ENCODE results near the gene MCC. TPM values are rescaled to one million over a fixed set of nuclear protein-coding genes. Genes with fewer than 3 reads are reported as not detected.
A peak's percentile ranks its signal among the peaks of the same experiment; 100 is the strongest.

The MCC gene
- total RNA-seq, 1 experiment from 2014 or later: 0.41 TPM

DNA sequence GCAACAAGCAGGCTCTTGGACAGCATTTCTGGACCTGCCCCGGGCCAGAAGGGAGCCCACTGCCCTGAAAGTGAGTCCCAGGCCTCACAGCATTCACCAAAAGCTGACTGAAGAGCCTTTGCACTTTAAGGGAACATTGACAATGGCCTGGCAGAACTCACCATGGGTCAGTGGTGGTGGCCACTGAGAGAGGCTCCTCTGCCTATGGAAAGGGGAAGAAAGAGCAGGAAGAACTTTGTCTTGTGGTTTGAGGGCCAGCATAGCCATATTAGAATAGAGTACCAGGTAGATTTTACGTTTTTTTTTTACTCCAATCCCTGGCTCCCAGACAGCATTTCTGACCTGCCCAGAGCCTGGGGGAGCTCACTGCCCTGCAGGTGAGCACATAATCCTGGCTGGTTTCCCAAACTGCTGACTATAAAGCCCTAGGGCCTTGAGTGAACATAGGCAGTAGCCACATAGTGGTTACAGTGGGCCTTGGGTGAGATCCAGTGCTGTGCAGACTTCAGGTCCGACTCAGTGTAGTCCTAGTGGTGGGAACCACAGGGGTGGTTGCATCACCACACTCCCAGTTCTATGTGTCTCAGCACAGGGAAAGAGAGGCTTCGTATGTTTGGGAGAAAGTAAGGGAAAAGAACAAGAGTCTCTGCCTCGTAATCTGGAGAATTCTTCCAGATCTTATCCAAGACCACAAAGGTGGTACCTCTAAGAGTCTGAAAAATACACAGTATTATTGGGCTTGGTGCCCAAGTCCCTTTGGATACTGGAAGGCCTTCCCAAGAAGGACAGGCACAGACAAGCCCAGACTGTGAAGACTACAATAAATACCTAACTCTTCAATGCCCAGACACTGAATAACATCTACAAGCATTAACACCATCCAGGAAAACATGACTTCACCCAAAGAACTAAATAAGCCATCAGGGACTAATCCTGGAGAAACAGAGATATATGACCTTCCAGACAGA, 143.0 kb downstream of the MCC start:
- POLR2A ChIA-PET: no interaction called here
- no peak for DNase-seq (ENCODE audit: low read depth, low spot score)
- H3K9me3 ChIP-seq (ENCODE audit: control insufficient read depth, insufficient read depth, low read depth, low read length): no peaks in the 10 kb centered on the region
- in situ Hi-C loops (cut with HindIII; ENCODE audit: low pct_unique_long_range_greater_than_20kb, low sequenced_read_pairs) (no loop called here), intact Hi-C loops (cut with micrococcal nuclease; ENCODE audit: unreplicated experiment) (no loop called here)
- BruUV-seq (replicated peaks): no TSS peak
- CTCF ChIA-PET: no interaction called here
- no peaks in the 10 kb centered on the region for H3K36me3 ChIP-seq (ENCODE audit: control insufficient read depth, insufficient read depth, low read length)
- no peak for TF ChIP-seq POLR2AphosphoS5 (IDR thresholded peaks at IDR 0.05; ENCODE audit: low read depth, low read length)
- H3K4me3 ChIP-seq (ENCODE audit: low read depth in 2 of 2, low read length in 2 of 2): no peak overlapping the region
- H3K27ac ChIP-seq (ENCODE audit: low read length): no peak overlapping the region
- no peaks in the 10 kb centered on the region for H3K4me1 ChIP-seq (ENCODE audit: control insufficient read depth, insufficient read depth, low read length)
- no peaks in the 10 kb centered on the region for H3K27me3 ChIP-seq (ENCODE audit: control insufficient read depth, insufficient read depth, low read length)
- no peak for ATAC-seq

DNA sequence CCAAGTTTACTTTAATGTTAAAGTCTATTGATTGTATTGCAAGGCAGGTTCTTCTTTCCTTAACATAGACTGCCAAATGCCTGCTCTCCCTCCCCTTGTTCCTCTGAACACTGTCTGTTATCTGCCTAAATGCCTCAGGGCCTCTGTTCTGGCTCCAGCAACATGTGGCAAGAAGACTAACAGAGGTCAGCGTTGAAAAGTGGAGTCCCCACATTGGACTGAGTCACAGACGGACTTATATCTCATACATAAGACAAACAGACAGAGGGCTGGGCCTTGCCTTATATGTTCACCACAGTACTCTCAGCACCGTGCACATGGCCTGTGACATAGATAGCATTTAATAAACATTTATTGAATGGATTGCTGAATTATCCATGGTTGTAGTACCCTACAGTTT, 144.9 kb downstream of the MCC start:
- Histone ChIP-seq H3K4me3 (ENCODE audit: low read depth in 2 of 2, low read length in 2 of 2) (no peak overlapping the region), H3K36me3 (ENCODE audit: control insufficient read depth, insufficient read depth, low read length) (no peaks in the 10 kb centered on the region), H3K9me3 (ENCODE audit: control insufficient read depth, insufficient read depth, low read depth, low read length) (no peaks in the 10 kb centered on the region), H3K27ac (ENCODE audit: low read length) (no peak overlapping the region), H3K4me1 (ENCODE audit: control insufficient read depth, insufficient read depth, low read length) (no peaks in the 10 kb centered on the region), H3K27me3 (ENCODE audit: control insufficient read depth, insufficient read depth, low read length) (no peaks in the 10 kb centered on the region)
- no TSS peak for BruUV-seq (replicated peaks)
- DNase-seq (ENCODE audit: low read depth, low spot score) (no peak), ATAC-seq (no peak)
- TF ChIP-seq, protein P1, sequence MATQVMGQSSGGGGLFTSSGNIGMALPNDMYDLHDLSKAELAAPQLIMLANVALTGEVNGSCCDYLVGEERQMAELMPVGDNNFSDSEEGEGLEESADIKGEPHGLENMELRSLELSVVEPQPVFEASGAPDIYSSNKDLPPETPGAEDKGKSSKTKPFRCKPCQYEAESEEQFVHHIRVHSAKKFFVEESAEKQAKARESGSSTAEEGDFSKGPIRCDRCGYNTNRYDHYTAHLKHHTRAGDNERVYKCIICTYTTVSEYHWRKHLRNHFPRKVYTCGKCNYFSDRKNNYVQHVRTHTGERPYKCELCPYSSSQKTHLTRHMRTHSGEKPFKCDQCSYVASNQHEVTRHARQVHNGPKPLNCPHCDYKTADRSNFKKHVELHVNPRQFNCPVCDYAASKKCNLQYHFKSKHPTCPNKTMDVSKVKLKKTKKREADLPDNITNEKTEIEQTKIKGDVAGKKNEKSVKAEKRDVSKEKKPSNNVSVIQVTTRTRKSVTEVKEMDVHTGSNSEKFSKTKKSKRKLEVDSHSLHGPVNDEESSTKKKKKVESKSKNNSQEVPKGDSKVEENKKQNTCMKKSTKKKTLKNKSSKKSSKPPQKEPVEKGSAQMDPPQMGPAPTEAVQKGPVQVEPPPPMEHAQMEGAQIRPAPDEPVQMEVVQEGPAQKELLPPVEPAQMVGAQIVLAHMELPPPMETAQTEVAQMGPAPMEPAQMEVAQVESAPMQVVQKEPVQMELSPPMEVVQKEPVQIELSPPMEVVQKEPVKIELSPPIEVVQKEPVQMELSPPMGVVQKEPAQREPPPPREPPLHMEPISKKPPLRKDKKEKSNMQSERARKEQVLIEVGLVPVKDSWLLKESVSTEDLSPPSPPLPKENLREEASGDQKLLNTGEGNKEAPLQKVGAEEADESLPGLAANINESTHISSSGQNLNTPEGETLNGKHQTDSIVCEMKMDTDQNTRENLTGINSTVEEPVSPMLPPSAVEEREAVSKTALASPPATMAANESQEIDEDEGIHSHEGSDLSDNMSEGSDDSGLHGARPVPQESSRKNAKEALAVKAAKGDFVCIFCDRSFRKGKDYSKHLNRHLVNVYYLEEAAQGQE (IDR thresholded peaks at IDR 0.05; ENCODE audit: insufficient read depth in 1 of 2, low read depth in 2 of 2, low read length in 1 of 2): no peak
- no peak for TF ChIP-seq POLR2AphosphoS5 (IDR thresholded peaks at IDR 0.05; ENCODE audit: low read depth, low read length)
- TF ChIP-seq, protein P2, sequence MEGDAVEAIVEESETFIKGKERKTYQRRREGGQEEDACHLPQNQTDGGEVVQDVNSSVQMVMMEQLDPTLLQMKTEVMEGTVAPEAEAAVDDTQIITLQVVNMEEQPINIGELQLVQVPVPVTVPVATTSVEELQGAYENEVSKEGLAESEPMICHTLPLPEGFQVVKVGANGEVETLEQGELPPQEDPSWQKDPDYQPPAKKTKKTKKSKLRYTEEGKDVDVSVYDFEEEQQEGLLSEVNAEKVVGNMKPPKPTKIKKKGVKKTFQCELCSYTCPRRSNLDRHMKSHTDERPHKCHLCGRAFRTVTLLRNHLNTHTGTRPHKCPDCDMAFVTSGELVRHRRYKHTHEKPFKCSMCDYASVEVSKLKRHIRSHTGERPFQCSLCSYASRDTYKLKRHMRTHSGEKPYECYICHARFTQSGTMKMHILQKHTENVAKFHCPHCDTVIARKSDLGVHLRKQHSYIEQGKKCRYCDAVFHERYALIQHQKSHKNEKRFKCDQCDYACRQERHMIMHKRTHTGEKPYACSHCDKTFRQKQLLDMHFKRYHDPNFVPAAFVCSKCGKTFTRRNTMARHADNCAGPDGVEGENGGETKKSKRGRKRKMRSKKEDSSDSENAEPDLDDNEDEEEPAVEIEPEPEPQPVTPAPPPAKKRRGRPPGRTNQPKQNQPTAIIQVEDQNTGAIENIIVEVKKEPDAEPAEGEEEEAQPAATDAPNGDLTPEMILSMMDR (IDR thresholded peaks at IDR 0.05): no peak
- TF ChIP-seq SIN3A (IDR thresholded peaks at IDR 0.05; ENCODE audit: borderline replicate concordance, insufficient read depth, low read depth, low read length): no peak
- TF ChIP-seq TCF7L2 (IDR thresholded peaks at IDR 0.05; ENCODE audit: low read depth, low read length): no peak
- ChIA-PET POLR2A (no interaction called here), CTCF (no interaction called here)
- intact Hi-C loops (cut with micrococcal nuclease; ENCODE audit: unreplicated experiment): no loop called here
- in situ Hi-C loops (cut with HindIII; ENCODE audit: low pct_unique_long_range_greater_than_20kb, low sequenced_read_pairs): no loop called here

DNA sequence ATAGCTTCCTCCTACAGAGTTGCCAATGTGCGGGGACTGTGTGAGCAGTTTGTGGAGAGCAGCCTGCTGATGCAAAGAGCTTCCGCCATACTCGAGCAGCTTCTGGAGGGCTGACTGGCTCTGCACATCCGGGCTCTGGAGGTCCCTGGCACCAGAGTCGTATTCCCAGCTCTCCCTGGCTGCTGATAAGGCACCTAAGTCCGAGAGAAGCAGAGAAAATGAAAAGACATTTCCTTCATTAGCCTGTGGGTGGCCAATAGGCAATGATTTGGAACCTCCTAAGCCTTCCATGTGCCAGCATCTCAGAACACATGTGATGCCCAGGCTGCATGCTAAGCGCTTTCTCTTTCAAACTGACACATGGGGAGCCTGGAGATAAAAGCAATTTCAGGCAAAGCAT, 147.7 kb downstream of the MCC start:
- no peak for ATAC-seq
- CTCF ChIA-PET: no interaction called here
- POLR2A ChIA-PET: no interaction called here
- Histone ChIP-seq H3K27ac (ENCODE audit: low read length) (no peak overlapping the region), H3K9me3 (ENCODE audit: control insufficient read depth, insufficient read depth, low read depth, low read length) (no peaks in the 10 kb centered on the region), H3K36me3 (ENCODE audit: control insufficient read depth, insufficient read depth, low read length) (no peaks in the 10 kb centered on the region), H3K4me1 (ENCODE audit: control insufficient read depth, insufficient read depth, low read length) (no peaks in the 10 kb centered on the region), H3K4me3 (ENCODE audit: low read depth in 2 of 2, low read length in 2 of 2) (no peak overlapping the region), H3K27me3 (ENCODE audit: control insufficient read depth, insufficient read depth, low read length) (no peaks in the 10 kb centered on the region; the same call in 1 of the 2 replicates)
- in situ Hi-C loops (cut with HindIII; ENCODE audit: low pct_unique_long_range_greater_than_20kb, low sequenced_read_pairs): no loop called here
- TF ChIP-seq, protein P1 (IDR thresholded peaks at IDR 0.05; ENCODE audit: insufficient read depth in 1 of 2, low read depth in 2 of 2, low read length in 1 of 2): no peak
- TF ChIP-seq SIN3A (IDR thresholded peaks at IDR 0.05; ENCODE audit: borderline replicate concordance, insufficient read depth, low read depth, low read length) (no peak), TCF7L2 (IDR thresholded peaks at IDR 0.05; ENCODE audit: low read depth, low read length) (no peak)
- TF ChIP-seq, protein P2 (IDR thresholded peaks at IDR 0.05): peak; percentile 4; the same call in 1 of the 2 replicates
- intact Hi-C loops (cut with micrococcal nuclease; ENCODE audit: unreplicated experiment): no loop called here
- no TSS peak for BruUV-seq (replicated peaks)
- DNase-seq (ENCODE audit: low read depth, low spot score): no peak

All from Panc1 (cell line).